SK-N-SH (cell line): ENCODE results near the gene EPHB4. TPM values are rescaled to one million over a fixed set of nuclear protein-coding genes. Genes with fewer than 3 reads are reported as not detected.

Source experiments
- CTCF ChIA-PET: fragments of 300-600, 350-600 bp; formaldehyde crosslinking; extraction: SDS; loops from one replicate; lab custom pipeline; 2021; lab: Yijun Ruan, JAX
- POLR2A ChIA-PET: fragments of 350-600 bp; sonication (Branson Sonifier 250); formaldehyde crosslinking; extraction: SDS; loops from one replicate; lab custom pipeline; 2020; ENCODE audit warnings: antibody characterized with exemption, inconsistent platforms; lab: Yijun Ruan, JAX
- DNase-seq: peaks from one replicate; pipeline ENCODE4 v3.0.0; 2012
- H2AFZ ChIP-seq: fragments of 200-600 bp; sonication (generic); 2 replicates; pipeline ENCODE4 v1.8.1; 2016; ENCODE audit warnings: antibody characterized with exemption, mild to moderate bottlenecking, low read depth
- H3F3A ChIP-seq: fragments of 200-600 bp; sonication (generic); replicated peaks from 2 replicates; pipeline ENCODE3; 2016; ENCODE audit warnings: antibody characterized with exemption, mild to moderate bottlenecking; ENCODE audit not compliant: insufficient read depth
- H3K27ac ChIP-seq, 2 experiments: fragments of 200-500 bp in 1 of 2; fragments of 200-600 bp in 1 of 2; sonication (Bioruptor generic) in 1 of 2; sonication (generic), shearing (Covaris generic) in 1 of 2; 2 replicates each; pipeline versions ENCODE4 v1.5.1 to v1.6.1; 2014 to 2016; ENCODE audit warnings: low read depth in 2 of 2, inconsistent platforms in 1 of 2, low read length in 1 of 2, mild to moderate bottlenecking in 1 of 2, mixed read lengths in 1 of 2
- H3K27me3 ChIP-seq: fragments of 200-600 bp; sonication (generic), shearing (Covaris generic); 2 replicates; pipeline ENCODE4 v1.6.1; 2016; ENCODE audit warnings: mixed run types; ENCODE audit not compliant: insufficient read depth
- H3K36me3 ChIP-seq, 2 experiments: fragments of 200-500 bp in 1 of 2; fragments of 200-600 bp in 1 of 2; sonication (Bioruptor generic) in 1 of 2; sonication (generic) in 1 of 2; replicated peaks in 1 of 2; 2 replicates each; pipeline versions ENCODE3 to v1.5.1; 2014 to 2016; ENCODE audit warnings: low read length in 1 of 2, mild to moderate bottlenecking in 1 of 2; ENCODE audit not compliant: insufficient read depth in 2 of 2, control insufficient read depth in 1 of 2
- H3K4me1 ChIP-seq, 2 experiments: fragments of 200-500 bp in 1 of 2; fragments of 200-600 bp in 1 of 2; sonication (Bioruptor generic) in 1 of 2; sonication (generic), shearing (Covaris generic) in 1 of 2; 2 replicates each; pipeline versions ENCODE4 v1.5.1 to v1.6.1; 2014 to 2016; ENCODE audit warnings: low read depth in 1 of 2, low read length in 1 of 2, mixed run types in 1 of 2; ENCODE audit not compliant: insufficient read depth in 2 of 2, control insufficient read depth in 1 of 2
- H3K4me2 ChIP-seq: fragments of 200-600 bp; sonication (generic), shearing (Covaris generic); 2 replicates; pipeline ENCODE4 v1.6.1; 2017; ENCODE audit warnings: mixed run types
- H3K4me3 ChIP-seq, 2 experiments: fragments of 200-500 bp in 1 of 2; fragments of 200-600 bp in 1 of 2; sonication (Bioruptor generic) in 1 of 2; sonication (generic), shearing (Covaris generic) in 1 of 2; 2 replicates each; pipeline versions ENCODE4 v1.5.1 to v1.8.1; 2014 to 2016; ENCODE audit warnings: low read depth in 2 of 2, inconsistent platforms in 1 of 2, low read length in 1 of 2, mild to moderate bottlenecking in 1 of 2, mixed read lengths in 1 of 2, moderate library complexity in 1 of 2
- H3K79me2 ChIP-seq: fragments of 200-600 bp; sonication (generic); 2 replicates; pipeline ENCODE4 v1.8.1; 2017; ENCODE audit warnings: mild to moderate bottlenecking; ENCODE audit not compliant: insufficient read depth
- H3K9ac ChIP-seq: fragments of 200-600 bp; sonication (generic); 2 replicates; pipeline ENCODE4 v1.6.1; 2017; ENCODE audit warnings: mixed run types
- H3K9me2 ChIP-seq: fragments of 200-600 bp; sonication (generic); 2 replicates; pipeline ENCODE4 v1.6.1; 2017; ENCODE audit warnings: mixed run types
- H3K9me3 ChIP-seq: fragments of 200-600 bp; sonication (generic); 2 replicates; pipeline ENCODE4 v1.6.1; 2017; ENCODE audit warnings: mixed run types, mild to moderate bottlenecking, moderate library complexity
- H4K20me1 ChIP-seq: fragments of 200-600 bp; sonication (generic); 2 replicates; pipeline ENCODE4 v1.6.1; 2017; ENCODE audit warnings: mild to moderate bottlenecking, mixed run types; ENCODE audit not compliant: insufficient read depth
- CHD2 ChIP-seq: fragments of 150-350 bp; IDR thresholded peaks from 2 replicates; pipeline ENCODE4 v1.6.1; 2018; ENCODE audit warnings: low read length; ENCODE audit not compliant: partially characterized antibody
- IRF3 ChIP-seq: fragments of 150-350 bp; IDR thresholded peaks from 2 replicates; pipeline ENCODE4 v1.6.1; 2016; ENCODE audit warnings: mild to moderate bottlenecking, low read depth, low read length
- MXI1 ChIP-seq: IDR thresholded peaks from 2 replicates; pipeline ENCODE4 v1.6.1; 2012; ENCODE audit warnings: mild to moderate bottlenecking, low read depth, low read length, improper control_type of control experiment
- NFIC ChIP-seq: IDR thresholded peaks from 2 replicates; pipeline ENCODE4 v1.4.0; 2012; ENCODE audit warnings: borderline replicate concordance
- RCOR1 ChIP-seq: fragments of 150-350 bp; IDR thresholded peaks from 2 replicates; pipeline ENCODE4 v1.6.1; 2017; ENCODE audit warnings: antibody characterized with exemption, low read length
- REST ChIP-seq: IDR thresholded peaks from 2 replicates; pipeline ENCODE4 v1.6.1; 2012; ENCODE audit warnings: mild to moderate bottlenecking, low read depth, low read length, moderate library complexity
- RFX5 ChIP-seq: IDR thresholded peaks from 2 replicates; pipeline ENCODE4 v1.6.1; 2012; ENCODE audit warnings: mild to moderate bottlenecking, improper control_type of control experiment, low read length
- TAF1 ChIP-seq: IDR thresholded peaks from 2 replicates; pipeline ENCODE4 v1.6.1; 2012; ENCODE audit warnings: low read depth, mild to moderate bottlenecking, low read length, moderate library complexity, borderline replicate concordance
- WGBS: methylation state at CpG from one replicate; pipeline ENCODE4 v1.1.6; 2017; ENCODE audit warnings: low lambda C conversion rate; 5-methylcytosine and 5-hydroxymethylcytosine counted together
- polyA plus RNA-seq, 3 experiments: library from polyadenylated mRNA; depleted of rRNA; stranded (reverse); fragments of >200 nt; gene quantifications; 2 replicates each; pipeline ENCODE4 v1.2.3, GENCODE V29; 2012

The EPHB4 gene
- polyA plus RNA-seq, 1 of the 3 experiments (the other 2 are of a cell fraction), result 64.4 TPM

- TF ChIP-seq IRF3 (no peak), NFIC (no peak)
- TF ChIP-seq, all 33 proteins: peak for 0
Measured at GRCh38 chr7:100819586-100819985, 7.7 kb downstream of the EPHB4 start (continued).

- ChIA-PET CTCF (interaction anchor here (0.9 to 11.8 kb wide), 5 partner anchors 9 to 113 kb away, joined by 3 to 84 read pairs (median 6); partner anchors contain the start of genes EPHB4, POP7 and SLC12A9), POLR2A (no interaction called here)
- no peaks in the 10 kb centered on the region for H3K27me3 ChIP-seq
- no peaks in the 10 kb centered on the region for H3K9me2 ChIP-seq
- H3K79me2 ChIP-seq, result no peaks in the 10 kb centered on the region
- no peaks in the 10 kb centered on the region for H3K4me1 ChIP-seq
- no peaks in the 10 kb centered on the region for H4K20me1 ChIP-seq
- no peak for DNase-seq
- H3K36me3 ChIP-seq, result peaks cover 20 to 58% of the 10 kb centered on the region in 2 experiments
- H3K4me3 ChIP-seq, result no peak overlapping the region
- WGBS, result 90% methylated on average over 6 of the region's 6 CpGs
- H2AFZ ChIP-seq, result no peak overlapping the region
- H3K9ac ChIP-seq, result no peak overlapping the region
- H3K9me3 ChIP-seq, result no peaks in the 10 kb centered on the region
- no peak overlapping the region for H3K27ac ChIP-seq
- H3F3A ChIP-seq, result no peaks in the 10 kb centered on the region
- TF ChIP-seq RFX5 (no peak), MXI1 (no peak), IRF3 (no peak), RCOR1 (no peak), CHD2 (no peak), TAF1 (no peak), REST (no peak)
- H3K4me2 ChIP-seq, result no peak overlapping the region
Measured at GRCh38 chr7:100818825-100819224, 8.5 kb downstream of the EPHB4 start.
